GM18511 (cell line): ENCODE data around the gene VIPR2.

Experiments
- ATAC-seq: cut with Tn5 transposase; IDR thresholded peaks from one replicate; pipeline ENCODE4 v1.9.1; 2021; ENCODE audit warnings: mild to moderate bottlenecking, moderate library complexity; ENCODE audit not compliant: unreplicated experiment

The VIPR2 gene

DNA sequence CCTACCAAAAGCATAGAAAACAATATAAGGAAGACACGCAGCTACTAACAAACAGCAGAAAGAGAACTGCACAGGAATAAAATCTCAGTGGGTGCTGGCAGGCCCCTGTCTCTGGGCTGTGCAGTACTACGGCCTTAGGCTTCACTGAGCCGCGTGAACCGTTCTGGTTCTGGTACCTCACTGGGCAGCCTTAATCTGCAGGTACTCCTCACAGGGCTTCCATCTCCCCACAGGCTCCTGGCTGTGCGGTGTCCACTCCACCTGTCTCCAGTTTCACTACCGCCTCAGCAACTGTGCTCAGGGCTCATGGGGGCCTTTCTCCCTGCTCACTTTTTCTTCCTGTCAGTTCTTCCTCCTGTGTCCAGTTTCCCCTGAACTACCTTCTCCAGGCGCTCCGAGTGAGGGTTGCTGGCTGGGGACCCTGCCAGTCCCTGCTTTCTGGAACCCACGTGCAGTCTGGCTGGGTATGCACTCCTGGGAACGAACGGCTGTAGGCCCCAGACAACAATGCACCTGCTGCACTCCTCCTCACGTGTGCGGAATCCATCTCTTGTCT, 75.7 kb downstream of the VIPR2 start:
- ATAC-seq: no peak

DNA sequence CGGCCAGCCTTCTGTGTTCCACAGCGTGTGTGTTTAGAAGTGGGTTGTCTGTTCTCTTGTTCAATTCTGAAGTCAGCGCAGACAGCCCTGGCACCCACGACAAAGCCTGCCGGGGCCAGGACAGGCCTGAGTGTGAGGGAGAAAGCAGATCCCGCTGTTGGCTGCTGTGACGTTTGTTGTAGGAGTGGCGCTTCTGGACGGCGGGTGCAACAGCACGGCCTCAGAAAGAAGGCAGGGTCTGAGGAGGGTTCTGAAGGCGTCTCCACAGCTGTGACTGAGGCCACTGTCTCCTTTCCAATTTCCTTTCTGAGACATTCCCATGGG, 76.2 kb downstream of the VIPR2 start:
- ATAC-seq: no peak

DNA sequence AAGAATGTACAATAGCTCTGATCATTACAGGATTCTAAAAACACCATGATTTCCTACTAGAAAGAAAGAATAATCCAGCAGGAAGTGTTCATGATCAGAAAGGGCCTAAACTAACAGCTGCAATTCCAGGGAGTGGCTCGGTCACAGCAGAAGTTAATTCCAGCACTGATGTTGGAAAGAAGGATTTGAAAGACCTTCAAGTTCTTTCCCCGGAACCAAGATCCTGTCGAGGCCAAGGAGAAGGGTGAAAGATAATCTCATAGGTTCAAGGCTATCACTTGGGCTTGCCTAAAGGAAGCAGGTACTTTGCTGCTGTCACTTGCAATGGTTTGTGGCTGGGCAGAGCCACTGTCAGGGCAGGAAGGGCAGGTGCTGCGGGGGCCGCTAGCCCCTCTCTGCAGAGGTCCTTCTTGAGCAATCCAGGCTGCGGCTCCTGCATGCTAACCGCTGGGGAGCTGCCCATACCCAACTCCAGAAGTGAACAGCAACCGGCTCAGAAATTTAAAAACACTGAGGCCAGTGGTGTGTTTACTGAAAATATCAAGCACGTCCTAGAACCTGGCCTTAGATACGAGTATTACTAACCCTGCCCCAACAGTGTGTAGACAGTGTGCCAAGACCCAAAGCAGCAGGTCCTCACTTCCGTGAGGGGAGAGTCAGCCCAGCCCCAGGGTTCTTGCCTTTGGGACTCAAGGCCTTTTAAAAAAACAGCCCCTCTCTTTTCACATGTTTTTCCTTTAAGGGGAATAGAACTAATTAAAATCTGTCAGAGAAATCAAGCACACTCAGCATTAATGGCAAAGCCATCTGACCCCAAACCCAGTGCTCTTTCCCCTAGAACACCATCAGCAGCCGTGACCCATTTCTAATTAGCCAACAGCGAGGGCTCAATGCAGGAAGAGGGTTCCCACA, 76.8 kb downstream of the VIPR2 start:
- no peak for ATAC-seq

DNA sequence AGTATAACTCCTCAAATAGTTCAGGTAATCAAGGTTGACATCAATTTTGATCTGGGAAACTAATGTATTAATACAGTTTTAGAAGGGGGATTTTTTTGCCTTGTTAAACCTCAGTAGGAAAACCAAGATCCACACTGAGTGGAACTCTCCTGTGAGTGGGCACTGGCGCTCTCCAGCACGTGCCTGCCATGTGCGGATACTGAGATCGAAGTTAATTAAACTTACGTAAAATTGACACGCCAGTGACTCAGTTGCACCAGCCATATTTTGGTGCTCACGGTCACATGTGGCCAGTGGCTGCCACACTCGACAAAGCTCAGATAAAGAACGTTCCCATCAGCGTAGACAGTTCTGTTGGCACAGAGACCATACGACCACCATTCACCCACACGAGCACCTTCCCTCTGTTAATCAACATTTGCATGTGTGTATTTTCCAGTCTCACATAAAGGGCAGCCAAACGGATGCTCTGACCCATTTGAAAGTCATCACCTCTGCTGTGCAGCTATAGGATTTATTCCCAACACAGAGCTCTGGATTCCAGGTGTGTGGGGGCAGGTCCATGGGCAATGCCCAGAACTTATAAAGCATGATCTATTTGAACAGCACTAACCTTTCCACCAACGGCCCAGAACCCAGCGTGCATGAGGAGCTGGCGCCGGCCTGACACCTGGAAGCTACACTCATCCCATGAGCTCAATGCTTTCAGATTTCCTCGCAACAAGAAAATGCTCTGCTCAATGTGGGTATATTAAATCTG, 77.7 kb downstream of the VIPR2 start:
- no peak for ATAC-seq

DNA sequence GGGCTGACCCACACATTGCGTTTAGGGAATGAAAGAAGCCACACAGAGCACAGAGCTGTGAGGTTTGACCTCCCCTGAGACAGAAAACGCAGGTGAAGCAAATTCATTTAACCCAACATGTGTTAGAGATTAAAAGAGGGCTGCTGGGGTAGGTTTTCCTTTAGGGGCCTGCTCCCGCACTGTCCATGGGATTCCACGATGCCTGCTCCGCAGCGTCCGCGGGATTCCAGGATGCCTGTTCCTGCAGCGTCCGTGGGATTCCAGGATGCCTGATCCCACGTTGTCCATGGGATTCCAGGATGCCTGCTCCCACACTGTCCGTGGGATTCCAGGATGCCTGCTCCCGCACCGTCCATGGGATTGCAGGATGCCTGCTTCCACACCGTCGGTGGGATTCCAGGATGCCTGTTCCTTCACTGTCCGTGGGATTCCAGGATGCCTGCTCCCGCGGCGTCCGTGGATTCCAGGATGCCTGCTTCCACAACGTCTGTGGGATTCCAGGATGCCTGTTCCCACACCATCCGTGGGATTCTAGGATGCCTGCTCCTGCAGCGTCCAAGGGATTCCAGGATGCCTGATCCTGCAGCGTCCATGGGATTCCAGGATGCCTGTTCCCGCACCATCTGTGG, 78.7 kb downstream of the VIPR2 start:
- ATAC-seq: no peak

DNA sequence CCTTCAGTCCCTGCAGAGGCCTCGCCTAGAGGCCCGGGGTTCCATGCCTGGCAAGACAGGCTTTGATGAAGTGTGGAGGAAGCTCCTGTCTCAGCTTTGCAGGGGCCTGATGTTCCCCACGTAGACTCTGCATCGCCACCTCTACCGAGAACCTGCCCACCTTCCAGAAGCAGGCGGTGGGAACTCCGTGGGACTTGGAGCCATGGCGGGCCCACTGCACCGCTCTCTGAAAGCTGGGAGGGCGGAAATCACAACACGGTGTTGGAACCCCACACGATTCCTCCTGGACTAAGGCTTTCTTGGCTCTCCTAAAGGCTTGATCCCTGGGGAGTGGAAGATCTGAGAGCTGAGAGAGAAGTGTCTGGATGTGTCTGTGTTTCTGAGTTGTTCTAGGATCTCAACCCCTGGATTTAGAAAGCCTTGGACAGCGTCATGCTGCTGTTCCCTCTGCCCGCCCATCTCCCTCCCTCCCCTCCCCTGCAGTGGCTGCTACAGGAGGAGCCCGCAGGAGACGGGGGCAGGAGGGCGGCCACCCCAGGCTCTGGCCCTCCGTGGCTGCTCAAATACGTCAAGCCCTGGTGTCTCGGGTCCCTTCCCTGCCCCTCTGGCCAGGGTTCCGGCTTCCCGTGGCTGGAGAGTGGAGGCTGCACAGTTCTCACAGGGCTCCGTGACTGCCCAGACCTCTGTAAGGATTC, 79.7 kb downstream of the VIPR2 start:
- ATAC-seq: no peak

DNA sequence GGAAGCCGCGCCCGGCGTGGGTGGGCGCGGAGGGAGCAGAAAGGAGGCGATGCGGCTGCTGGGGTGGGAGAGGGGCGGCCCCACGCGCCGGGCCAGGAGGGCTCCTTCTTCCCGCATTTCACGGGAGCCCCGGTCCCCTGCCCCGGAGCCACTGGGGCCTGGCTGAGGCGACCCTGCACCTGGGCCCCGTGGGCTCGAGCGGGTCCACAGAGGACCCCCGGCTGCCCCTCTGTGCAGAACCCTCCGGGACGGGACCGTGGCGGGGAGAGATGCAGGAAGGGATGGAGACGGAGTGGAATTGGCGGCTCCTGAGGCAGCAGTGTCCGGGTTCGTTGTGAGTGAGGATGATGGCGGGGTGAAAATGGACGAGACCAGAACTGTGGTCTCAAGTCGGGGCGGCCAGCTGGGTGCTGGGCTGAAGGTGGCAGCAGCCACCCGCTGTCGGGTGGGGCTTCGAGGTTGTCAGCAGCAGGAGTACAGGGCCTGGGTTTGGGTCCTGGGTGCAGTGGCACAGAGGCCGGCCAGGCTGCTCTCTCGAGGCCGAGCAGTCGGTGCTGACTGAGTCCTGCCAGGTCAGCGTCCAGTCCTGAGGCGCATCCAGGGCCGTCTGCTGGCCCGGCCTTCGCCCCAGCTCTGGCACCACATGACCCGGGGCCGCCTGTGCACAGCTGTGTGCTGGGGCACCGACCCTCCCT, 80.4 kb downstream of the VIPR2 start:
- no peak for ATAC-seq

DNA sequence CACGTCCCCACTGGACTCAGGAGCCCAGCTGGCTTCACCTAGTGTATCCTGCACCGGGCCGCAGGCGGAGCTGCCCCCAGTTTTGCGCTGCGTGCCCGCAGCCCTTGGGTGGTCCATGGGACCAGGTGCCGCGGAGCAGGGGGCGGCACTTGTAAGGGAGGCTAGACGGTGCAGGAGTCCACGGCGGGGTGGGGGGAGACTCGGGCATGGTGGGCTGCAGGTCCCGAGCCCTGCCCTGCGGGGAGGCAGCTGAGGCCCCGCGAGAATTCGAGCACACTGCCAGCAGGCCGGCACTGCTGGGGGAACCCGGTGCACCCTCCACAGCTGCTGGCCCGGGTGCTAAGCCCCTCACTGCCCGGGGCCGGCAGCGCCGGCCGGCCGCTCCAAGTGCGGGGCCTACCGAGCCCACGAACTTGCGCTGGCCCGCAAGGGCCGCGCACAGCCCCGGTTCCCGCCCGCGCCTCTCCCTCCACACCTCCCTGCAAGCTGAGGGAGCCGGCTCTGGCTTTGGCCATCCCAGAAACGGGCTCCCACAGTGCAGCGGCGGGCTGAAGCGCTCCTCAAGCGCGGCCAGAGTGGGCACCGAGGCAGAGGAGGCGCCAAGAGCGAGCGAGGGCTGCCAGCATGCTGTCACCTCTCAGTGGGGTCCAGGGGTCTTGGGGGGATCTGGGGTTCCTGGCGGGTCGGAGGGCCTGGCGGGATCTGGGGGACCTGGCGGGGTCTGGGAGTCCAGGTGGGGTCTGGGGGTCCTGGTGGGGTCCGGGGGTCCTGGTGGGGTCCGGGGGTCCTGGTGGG, 81.4 kb downstream of the VIPR2 start:
- ATAC-seq: no peak

DNA sequence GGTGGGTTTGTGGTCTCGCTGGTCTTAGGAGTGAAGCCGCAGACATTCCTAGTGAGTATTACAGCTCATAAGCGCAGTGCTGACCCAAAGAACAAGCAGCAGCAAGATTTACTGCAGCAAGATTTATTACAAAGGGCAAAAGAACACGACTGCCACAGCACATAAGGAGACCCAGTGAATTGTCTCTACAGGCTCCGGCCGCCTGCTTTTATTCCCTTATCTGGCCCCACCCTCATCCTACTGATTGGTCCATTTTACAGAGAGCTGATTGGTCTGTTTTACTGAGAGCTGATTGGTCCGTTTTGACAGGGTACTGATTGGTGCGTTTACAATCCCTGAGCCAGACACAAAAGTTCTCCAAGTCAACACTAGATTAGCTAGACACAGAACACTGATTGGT, 82.1 kb downstream of the VIPR2 start:
- no peak for ATAC-seq

DNA sequence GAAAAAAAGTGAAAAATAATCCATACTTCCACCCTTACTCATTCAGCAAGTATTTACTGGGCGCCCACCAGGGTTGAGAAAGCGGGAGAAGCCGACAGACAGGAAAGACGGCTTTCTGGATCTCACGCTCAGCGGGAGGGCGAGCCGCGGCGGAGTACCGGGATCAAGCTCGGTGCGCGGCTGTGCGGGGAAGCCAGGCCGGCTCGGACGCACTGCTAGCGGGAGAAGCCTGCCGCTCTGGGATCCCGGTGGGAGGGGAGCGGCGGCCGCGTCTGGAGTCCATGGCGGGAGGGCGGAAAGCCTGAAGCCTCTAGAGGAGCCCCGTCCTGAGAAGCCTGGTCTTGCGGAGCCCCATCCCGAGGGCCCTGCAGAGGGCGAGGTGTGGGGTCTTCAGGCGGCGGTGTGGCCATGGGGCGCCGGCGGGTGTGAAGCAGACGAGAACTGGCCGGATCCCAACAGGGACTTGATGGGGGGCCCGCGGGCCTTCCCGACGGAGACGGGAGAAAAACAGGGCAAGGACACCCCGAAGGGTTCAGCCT, 82.9 kb downstream of the VIPR2 start:
- ATAC-seq: no peak

DNA sequence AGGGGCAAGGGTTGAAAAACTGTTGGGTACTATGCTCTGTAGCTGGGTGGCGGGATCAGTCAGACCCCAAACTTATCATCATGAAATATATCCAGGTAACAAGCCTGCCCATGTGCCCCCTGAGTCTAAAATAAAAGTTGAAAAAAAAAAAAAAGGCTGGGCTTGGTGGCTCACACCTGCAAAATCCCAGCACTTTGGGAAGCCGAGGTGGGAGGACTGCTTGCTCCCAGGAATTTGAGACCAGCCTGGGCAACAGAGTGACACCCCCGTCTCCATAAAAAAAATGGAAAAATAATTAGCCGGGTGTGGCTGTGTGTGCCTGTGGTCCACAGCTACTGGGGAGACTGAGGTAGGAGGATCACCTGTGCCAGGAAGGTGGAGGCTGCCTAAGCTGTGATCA, 83.5 kb downstream of the VIPR2 start:
- no peak for ATAC-seq

DNA sequence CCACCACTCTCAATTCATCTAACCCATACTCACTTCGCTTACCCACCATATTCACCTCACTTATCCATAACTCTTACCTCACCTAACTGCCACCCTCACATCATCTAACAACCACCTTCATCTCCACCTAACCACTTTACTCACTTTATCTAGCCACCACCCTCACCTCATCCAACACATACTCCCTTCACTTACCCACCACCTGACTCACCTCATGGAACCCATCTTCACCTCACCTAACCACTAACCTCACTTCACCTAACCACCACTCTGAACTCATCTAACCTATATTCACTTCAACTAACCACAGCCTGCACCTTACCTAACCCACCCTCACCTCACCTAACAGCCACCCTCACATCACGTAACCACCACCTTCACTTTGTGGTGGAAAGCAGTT, 84.2 kb downstream of the VIPR2 start:
- ATAC-seq: no peak

DNA sequence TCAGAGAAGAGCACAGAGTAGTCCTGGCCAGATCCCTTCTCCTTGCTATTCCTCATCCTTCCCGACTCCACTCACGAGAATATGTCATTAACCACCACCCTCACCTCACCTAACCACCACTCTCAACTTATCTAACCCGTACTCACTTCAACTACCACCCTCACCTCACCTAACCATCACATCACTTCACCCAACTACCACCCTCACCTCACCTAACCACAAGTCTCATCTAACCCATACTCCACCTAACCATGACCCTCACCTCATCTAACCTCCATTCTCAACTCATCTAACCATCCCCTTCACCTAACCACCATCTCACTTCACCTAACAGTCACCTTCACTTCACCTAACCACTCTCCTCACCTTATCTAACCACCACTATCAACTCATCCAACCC, 85.0 kb downstream of the VIPR2 start:
- no peak for ATAC-seq

DNA sequence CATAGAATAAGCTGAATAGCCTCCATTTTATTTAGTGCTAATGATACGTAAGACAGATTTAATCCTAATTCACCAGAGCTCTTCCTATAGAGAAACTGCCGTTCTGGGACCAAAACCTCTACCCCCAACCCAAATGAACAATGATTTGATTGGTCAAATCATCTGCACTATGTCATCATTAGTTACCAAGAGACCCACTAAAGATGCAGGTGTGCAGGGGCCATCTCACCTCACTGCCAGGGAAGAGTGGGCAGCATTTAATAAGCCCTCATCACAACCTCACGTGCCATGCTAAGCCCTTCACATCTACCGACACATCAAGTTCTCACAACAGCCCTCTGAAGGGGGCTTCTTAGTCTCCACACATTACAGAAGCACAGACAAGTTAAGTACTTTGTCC, 87.0 kb downstream of the VIPR2 start:
- no peak for ATAC-seq

DNA sequence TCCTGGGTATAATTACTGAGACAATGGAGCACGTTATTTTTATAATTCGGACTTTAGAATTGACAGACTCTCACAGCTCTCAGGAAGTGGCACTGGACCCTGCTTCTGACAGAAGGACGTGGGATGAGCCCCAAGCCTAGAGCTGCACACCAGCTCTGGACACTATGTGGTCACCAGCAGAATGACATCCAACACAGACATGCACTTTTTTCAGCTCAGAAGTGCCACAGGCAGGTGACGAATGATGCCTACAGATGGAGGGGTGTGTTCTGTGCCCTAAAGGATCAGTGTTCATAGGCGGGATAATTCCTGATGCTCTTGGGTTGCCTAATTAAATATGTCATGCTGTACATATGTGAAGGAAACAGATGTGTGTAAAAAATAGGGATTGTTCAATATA, 87.9 kb downstream of the VIPR2 start:
- ATAC-seq: no peak

DNA sequence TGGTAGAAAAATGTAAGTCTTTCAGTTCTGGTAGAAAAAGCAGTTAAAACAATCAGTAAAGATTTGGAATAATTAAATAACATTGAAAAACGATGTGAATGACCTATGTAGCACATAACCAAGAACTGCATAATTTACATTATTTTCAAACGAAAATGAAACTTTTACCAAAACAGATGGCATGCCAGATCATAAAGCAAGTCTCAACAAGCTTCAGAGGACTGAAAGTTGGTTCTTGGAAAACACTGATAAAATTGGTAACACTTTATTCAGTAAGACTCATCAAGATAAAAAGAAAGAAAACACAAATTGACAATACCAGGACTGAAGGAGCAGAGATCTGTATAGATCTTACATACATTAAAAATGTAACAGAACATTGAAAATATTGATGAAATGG, 92.8 kb downstream of the VIPR2 start:
- peak; percentile 69 for ATAC-seq

DNA sequence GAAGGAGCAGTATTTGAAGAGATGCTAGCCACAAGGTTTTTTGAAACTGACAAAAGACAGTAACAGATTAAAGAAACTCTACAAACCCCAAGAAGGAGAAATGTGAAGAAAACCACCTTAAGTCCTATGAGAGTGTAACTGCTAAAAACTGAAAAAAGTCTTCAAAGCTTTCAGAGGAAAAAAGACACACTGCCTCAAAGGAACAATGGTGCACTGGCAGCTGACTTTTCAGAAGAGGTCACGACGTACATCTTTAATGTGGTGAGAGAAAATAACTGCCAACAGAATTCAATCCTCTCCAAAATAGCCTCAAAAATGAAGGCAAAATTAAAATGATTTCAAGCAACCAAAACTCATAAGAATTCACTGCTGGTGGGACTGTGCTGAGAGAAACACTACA, 94.0 kb downstream of the VIPR2 start:
- ATAC-seq: no peak

DNA sequence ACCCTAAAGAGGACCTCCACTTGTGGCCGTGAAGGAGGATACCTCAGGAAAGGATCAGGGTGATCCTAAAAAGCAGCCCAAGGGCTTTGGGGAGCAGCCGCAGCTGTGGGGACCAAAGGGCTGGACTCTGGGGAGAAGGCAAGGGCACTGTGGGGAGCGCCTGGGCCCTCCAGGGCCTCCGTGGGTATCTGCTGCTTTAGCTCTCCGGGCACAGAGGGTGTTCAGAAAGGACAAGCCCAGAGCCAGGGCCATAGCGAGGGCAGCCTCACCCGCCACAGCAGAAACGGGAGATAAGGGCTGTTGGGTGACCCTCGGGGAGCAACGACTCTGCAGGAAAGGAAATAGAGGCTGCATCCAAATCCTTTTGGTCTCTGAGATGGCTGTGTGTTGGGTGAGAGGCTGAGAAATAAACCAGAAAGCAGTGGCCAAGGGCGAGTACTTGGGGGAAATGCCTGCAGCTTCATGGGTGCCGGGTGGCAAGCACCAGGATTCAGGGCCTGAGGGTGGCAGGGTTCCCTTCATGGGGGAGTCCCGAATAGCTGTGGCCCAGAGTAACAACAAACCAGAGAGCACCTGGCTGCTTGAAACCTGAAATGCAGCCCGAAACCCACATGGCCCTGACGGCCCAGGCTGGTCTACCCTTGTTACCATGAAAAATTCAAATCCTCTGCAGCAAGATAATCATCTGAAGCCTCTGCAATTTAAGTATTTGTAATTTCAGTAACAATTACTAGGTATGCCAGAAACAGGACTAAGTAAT, 95.2 kb downstream of the VIPR2 start:
- peak; percentile 79 for ATAC-seq

DNA sequence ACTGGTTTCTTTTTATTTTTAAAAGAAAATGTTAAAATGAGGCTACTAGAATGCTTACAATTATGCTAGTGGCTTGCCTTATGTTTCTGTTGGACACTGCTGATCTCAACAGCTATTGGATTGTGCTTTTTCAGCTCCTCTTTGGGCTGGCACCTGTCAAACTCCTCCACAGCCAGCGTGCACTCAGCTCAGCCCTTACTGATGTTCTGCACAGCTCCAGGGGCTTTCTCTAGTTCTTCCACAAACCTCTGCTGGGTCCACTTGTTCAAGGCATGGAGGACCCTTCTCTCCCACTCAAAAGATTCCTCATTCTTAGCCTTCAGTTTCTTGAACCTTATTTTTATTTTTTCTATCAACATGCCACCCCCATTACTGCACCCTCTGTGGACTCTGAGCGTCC, 96.0 kb downstream of the VIPR2 start:
- ATAC-seq: no peak
